ENCODE results near the gene ARHGAP42. TPM values are rescaled to one million over a fixed set of nuclear protein-coding genes. Genes with fewer than 3 reads are reported as not detected.

ARHGAP42 gene
- total RNA-seq, 2 donors from 2014 or later: 5.6 to 13.8 TPM

DNA sequence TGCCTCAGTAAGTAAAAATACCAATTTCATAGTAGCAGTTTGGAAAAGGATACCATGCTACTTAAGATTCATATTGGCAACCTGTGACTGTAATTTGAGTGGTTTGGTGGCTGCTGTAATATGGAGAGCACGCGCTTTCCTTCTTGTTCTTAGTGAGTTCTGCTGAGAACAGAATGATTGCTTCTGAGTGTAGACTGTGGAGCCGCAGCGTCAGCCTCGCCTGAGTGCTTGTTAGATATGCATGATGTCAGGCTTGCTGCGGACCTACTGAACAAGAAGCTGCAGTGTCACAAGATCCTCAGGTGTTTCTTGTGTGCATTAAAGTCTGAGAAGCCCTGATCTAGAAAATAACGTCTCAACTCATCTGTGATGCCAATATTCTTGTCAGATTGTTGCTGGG is 143.2 kb downstream of the ARHGAP42 start:
- DNase-seq (ENCODE audit: low spot score) (no peak), ATAC-seq (ENCODE audit: insufficient number of reproducible peaks, low FRiP score, low read depth) (no peak)
- TF ChIP-seq, protein P1, sequence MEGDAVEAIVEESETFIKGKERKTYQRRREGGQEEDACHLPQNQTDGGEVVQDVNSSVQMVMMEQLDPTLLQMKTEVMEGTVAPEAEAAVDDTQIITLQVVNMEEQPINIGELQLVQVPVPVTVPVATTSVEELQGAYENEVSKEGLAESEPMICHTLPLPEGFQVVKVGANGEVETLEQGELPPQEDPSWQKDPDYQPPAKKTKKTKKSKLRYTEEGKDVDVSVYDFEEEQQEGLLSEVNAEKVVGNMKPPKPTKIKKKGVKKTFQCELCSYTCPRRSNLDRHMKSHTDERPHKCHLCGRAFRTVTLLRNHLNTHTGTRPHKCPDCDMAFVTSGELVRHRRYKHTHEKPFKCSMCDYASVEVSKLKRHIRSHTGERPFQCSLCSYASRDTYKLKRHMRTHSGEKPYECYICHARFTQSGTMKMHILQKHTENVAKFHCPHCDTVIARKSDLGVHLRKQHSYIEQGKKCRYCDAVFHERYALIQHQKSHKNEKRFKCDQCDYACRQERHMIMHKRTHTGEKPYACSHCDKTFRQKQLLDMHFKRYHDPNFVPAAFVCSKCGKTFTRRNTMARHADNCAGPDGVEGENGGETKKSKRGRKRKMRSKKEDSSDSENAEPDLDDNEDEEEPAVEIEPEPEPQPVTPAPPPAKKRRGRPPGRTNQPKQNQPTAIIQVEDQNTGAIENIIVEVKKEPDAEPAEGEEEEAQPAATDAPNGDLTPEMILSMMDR (IDR thresholded peaks at IDR 0.05): no peak
- no peak overlapping the region for H3K27ac ChIP-seq
- no peaks in the 10 kb centered on the region for H3K9me3 ChIP-seq
- peaks cover 6 to 28% of the 10 kb centered on the region in 2 donors for H3K4me1 ChIP-seq (ENCODE audit: control insufficient read depth in 1 of 2, low read depth in 2 of 2)
- H3K27me3 ChIP-seq (replicated peaks; ENCODE audit: insufficient read depth): no peaks in the 10 kb centered on the region
- no peak overlapping the region for H3K4me3 ChIP-seq
- no peaks in the 10 kb centered on the region for H3K36me3 ChIP-seq

GRCh38 chr11:100830978-100831732 is 144.1 kb downstream of the ARHGAP42 start:
- ATAC-seq (ENCODE audit: insufficient number of reproducible peaks, low FRiP score, low read depth) (no peak), DNase-seq (ENCODE audit: low spot score) (no peak)
- H3K4me3 ChIP-seq: no peak overlapping the region
- TF ChIP-seq, protein P1 (IDR thresholded peaks at IDR 0.05): no peak
- no peaks in the 10 kb centered on the region for H3K27me3 ChIP-seq (replicated peaks; ENCODE audit: insufficient read depth)
- H3K9me3 ChIP-seq: no peaks in the 10 kb centered on the region
- H3K4me1 ChIP-seq (ENCODE audit: control insufficient read depth in 1 of 2, low read depth in 2 of 2): peaks cover 6 to 21% of the 10 kb centered on the region in 2 donors
- H3K27ac ChIP-seq: no peak overlapping the region
- H3K36me3 ChIP-seq: no peaks in the 10 kb centered on the region

DNA sequence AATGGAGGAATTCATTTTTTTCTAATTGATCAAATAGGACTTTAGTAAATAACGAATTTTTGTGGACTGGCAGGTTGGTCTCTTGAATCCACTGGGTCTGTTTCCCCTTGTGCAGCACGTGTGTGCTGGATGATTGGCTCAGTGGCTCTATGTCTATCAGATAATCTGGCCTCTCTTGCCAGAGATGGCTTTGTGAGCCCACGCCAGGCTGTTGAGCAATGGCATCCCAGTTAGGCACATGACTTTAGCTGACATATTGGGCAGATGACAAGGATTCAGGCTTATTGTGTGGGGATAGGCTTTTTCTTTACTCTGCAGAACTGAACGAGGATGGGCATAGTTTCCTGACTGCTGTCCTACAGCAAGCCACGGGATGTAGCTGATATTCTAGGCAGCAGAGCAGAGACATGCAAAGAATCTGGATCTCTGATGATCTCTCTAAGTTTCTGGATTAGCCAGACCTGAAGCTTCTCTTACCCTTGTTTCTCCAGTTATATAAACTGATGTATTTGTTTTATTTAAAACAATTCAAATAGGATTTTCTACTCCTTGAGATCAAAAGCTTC is 144.9 kb downstream of the ARHGAP42 start:
- H3K27ac ChIP-seq: no peak overlapping the region
- DNase-seq (ENCODE audit: low spot score): no peak
- TF ChIP-seq, protein P1 (IDR thresholded peaks at IDR 0.05): no peak
- ATAC-seq (ENCODE audit: insufficient number of reproducible peaks, low FRiP score, low read depth): no peak
- H3K4me3 ChIP-seq: no peak overlapping the region
- H3K4me1 ChIP-seq (ENCODE audit: control insufficient read depth in 1 of 2, low read depth in 2 of 2): peaks cover 6 to 21% of the 10 kb centered on the region in 2 donors
- H3K36me3 ChIP-seq: no peaks in the 10 kb centered on the region
- H3K9me3 ChIP-seq: no peaks in the 10 kb centered on the region
- no peaks in the 10 kb centered on the region for H3K27me3 ChIP-seq (replicated peaks; ENCODE audit: insufficient read depth)

- no peaks in the 10 kb centered on the region for H3K27me3 ChIP-seq (replicated peaks; ENCODE audit: insufficient read depth)
- H3K9me3 ChIP-seq: no peaks in the 10 kb centered on the region
- H3K36me3 ChIP-seq: no peaks in the 10 kb centered on the region
- DNase-seq (ENCODE audit: low spot score): no peak
- H3K4me1 ChIP-seq (ENCODE audit: control insufficient read depth in 1 of 2, low read depth in 2 of 2): peaks cover 6 to 21% of the 10 kb centered on the region in 2 donors
- H3K4me3 ChIP-seq: no peak overlapping the region
- ATAC-seq (ENCODE audit: insufficient number of reproducible peaks, low FRiP score, low read depth): no peak
- H3K27ac ChIP-seq: no peak overlapping the region
- TF ChIP-seq, protein P1 (IDR thresholded peaks at IDR 0.05): no peak
Measured at GRCh38 chr11:100832829-100833228, 145.7 kb downstream of the ARHGAP42 start.

DNA sequence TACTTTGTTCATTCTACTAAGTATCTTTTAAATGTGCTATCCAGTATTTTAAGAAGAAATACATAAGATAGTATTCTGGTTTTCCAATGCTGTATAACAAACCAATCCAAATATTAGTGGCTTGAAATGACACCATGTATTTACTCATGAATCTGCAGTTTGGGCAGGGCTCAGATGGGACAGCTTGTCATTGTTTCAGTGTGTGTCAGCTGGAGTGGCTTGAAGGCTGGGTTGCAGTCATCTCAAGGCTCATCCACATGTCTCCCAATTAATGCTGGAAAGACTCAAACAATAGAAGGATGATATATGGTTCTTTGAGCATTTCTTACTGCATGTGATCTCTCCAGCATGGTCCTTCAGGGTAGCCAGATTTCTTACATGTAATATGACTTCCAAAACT is 146.2 kb downstream of the ARHGAP42 start:
- TF ChIP-seq, protein P1 (IDR thresholded peaks at IDR 0.05): no peak
- Histone ChIP-seq H3K9me3 (no peaks in the 10 kb centered on the region), H3K4me1 (ENCODE audit: control insufficient read depth in 1 of 2, low read depth in 2 of 2) (peaks cover 6 to 21% of the 10 kb centered on the region in 2 donors), H3K4me3 (no peak overlapping the region), H3K36me3 (no peaks in the 10 kb centered on the region), H3K27ac (no peak overlapping the region), H3K27me3 (replicated peaks; ENCODE audit: insufficient read depth) (no peaks in the 10 kb centered on the region)
- ATAC-seq (ENCODE audit: insufficient number of reproducible peaks, low FRiP score, low read depth): no peak
- DNase-seq (ENCODE audit: low spot score): no peak
